Activated T-cell treated with anti-CD3 and anti-CD28 coated beads, Interleukin-2, amount 50 U/mL, for 24 hours (primary cell): ENCODE data around the gene PYGB.
A peak's percentile ranks its signal among the peaks of the same experiment; 100 is the strongest.
"Not testable (repeated sequence)": the region's sequence is repeated elsewhere in the genome, so short reads cannot be mapped to it uniquely, and the experiment has no call there.

Experiments used
- DNase-seq: peaks from one replicate; pipeline ENCODE4 v3.0.0-alpha.2; 2020
- H3K27ac Mint-ChIP-seq: 2 replicates; pipeline ENCODE4 v1.8.0; 2020; ENCODE audit warnings: mild to moderate bottlenecking, mixed read lengths
- H3K27me3 Mint-ChIP-seq: 2 replicates; pipeline ENCODE4 v1.8.0; 2020; ENCODE audit warnings: mixed read lengths
- H3K36me3 Mint-ChIP-seq: 2 replicates; pipeline ENCODE4 v1.8.0; 2020; ENCODE audit warnings: low read depth, mixed read lengths
- H3K4me1 Mint-ChIP-seq: 2 replicates; pipeline ENCODE4 v1.8.0; 2020; ENCODE audit warnings: low read depth, mixed read lengths
- H3K4me3 Mint-ChIP-seq: 2 replicates; pipeline ENCODE4 v1.8.0; 2020; ENCODE audit warnings: mild to moderate bottlenecking, moderate library complexity, mixed read lengths
- H3K9me3 Mint-ChIP-seq: 2 replicates; pipeline ENCODE4 v1.8.0; 2020; ENCODE audit warnings: mixed read lengths

Gene PYGB

DNA sequence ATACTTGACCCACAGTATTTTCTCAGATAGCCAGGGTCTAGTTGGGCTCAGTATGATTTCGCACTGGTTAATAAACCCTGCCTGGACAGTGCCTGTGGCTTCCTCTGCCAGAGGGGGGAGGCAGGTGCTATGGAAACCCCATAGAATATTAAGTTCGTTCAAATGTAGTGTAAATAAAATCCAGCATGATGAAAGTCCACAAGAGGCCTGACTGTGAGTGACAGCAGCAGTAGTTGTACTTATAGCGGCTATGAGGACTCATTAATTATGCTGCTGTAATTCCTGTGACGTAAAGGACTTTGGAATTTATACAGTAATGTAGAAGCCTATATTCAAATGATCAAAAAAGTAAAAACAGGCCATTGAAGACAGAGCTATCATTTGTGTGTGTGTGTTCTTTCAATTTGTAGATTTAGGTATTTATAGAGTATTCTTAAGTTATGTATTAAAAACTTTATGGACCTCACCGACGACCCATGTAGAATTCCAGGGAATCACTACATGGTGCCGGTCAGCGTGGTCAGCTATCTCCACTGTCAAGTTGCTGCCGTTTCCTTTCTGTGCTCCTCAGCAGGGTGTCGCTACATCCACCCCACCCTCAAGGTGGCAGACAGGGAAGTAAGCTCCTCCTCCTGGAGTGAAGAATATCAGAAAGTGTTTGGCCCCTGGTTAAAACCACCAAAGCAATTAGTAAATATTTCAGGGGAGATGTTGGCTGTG lies 10.0 kb downstream of the PYGB start:
- peak; percentile 14 for DNase-seq
- Mint-ChIP-seq H3K4me3 (no peak overlapping the region), H3K4me1 (peaks cover 66% of the 10 kb centered on the region), H3K27me3 (no peaks in the 10 kb centered on the region), H3K27ac (no peak overlapping the region), H3K36me3 (peaks cover 58% of the 10 kb centered on the region), H3K9me3 (peaks cover 2% of the 10 kb centered on the region)

DNA sequence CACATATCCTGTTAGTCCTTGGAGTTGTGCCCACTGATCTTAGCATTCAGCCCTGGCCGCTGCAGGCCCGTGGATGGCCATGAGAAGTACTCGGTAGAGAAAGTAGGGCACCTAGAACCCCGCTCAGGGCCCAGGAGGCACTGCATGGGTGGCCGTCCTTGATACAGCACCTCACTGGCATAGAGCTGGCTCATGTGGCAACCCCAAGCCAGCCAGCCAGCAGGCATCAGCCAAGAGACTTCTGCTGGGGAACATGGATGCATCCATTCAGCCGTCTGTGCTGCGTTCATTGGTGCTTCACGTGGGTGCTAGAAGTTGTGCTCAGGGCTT lies 10.6 kb downstream of the PYGB start:
- H3K27ac Mint-ChIP-seq = peak overlapping the region; percentile 74
- DNase-seq = peak; percentile 29
- H3K4me3 Mint-ChIP-seq = no peak overlapping the region
- H3K27me3 Mint-ChIP-seq = no peaks in the 10 kb centered on the region
- H3K36me3 Mint-ChIP-seq = peaks cover 56% of the 10 kb centered on the region
- peaks cover 2% of the 10 kb centered on the region for H3K9me3 Mint-ChIP-seq
- H3K4me1 Mint-ChIP-seq = peaks cover 62% of the 10 kb centered on the region

DNA sequence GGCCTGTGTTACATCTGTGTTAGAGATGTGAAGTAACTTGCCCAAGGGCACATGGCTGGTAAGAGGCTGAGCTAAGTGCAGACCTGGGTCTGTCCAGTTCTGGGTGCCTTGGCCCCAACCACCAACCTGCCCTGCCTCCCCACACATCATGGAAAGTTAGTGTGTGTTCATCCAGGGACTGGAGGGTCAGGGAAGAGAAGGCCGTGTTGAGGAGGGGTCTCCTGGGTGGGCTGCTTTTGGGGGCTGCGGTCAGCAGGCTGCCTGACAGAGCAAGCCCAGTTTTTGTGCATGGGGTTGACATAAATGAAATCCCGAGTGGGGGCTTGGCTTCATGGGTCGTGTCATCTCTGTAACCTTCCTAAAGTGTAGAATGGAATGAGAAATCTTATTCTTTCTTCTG lies 10.9 kb downstream of the PYGB start:
- Mint-ChIP-seq H3K4me3 (no peak overlapping the region), H3K27me3 (no peaks in the 10 kb centered on the region), H3K9me3 (peaks cover 2% of the 10 kb centered on the region), H3K27ac (peak overlapping the region; percentile 74), H3K4me1 (peaks cover 59% of the 10 kb centered on the region), H3K36me3 (peaks cover 54% of the 10 kb centered on the region)
- DNase-seq = no peak

DNA sequence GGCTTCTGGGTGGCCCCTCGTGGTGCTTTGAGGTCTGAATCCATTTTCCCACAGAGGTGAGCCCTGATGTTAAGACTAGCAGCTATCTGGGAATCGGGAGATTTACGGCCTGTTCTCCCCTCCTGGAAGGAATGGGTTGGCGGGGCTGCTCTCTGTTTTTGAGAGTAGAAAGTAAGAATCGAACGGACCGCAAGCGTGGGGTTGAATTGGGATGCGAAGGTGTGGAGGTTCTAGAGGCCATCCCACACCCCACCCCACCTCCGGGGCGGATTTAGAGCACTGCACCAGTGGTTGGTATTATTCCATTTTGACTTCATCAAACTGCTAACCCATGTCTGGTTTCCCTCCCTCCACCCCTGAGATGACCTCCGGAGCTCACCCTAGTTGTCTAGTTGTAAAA lies 11.5 kb downstream of the PYGB start:
- H3K36me3 Mint-ChIP-seq = peaks cover 54% of the 10 kb centered on the region
- H3K27ac Mint-ChIP-seq = peak overlapping the region; percentile 50
- DNase-seq = peak; percentile 27
- no peak overlapping the region for H3K4me3 Mint-ChIP-seq
- H3K4me1 Mint-ChIP-seq = peaks cover 58% of the 10 kb centered on the region
- no peaks in the 10 kb centered on the region for H3K27me3 Mint-ChIP-seq
- H3K9me3 Mint-ChIP-seq = peaks cover 2% of the 10 kb centered on the region

DNA sequence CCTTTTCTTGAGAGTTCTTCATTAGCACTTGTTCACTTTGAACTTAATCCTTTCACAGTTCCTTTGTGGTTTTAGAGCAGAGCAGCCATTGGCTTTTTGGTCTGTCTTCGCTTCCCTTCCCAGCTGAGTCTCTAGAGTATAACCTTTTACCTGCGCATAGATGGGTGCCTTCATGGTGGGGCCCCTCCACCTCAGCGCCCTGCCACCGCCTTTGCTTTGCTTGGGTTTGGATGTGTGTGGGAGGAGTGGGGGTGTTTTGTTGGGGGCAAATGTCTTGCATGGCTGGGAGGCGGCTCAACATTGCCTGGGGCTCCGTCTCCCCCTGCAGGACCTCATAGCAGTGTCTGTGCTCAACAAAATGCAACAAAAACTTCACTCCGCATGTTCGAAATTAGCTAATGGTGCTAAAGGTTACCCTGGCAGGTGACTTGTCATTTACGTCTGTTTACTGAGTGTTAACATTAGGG lies 11.9 kb downstream of the PYGB start:
- no peak overlapping the region for H3K4me3 Mint-ChIP-seq
- peak; percentile 34 for DNase-seq
- peak overlapping the region; percentile 50 for H3K27ac Mint-ChIP-seq

DNA sequence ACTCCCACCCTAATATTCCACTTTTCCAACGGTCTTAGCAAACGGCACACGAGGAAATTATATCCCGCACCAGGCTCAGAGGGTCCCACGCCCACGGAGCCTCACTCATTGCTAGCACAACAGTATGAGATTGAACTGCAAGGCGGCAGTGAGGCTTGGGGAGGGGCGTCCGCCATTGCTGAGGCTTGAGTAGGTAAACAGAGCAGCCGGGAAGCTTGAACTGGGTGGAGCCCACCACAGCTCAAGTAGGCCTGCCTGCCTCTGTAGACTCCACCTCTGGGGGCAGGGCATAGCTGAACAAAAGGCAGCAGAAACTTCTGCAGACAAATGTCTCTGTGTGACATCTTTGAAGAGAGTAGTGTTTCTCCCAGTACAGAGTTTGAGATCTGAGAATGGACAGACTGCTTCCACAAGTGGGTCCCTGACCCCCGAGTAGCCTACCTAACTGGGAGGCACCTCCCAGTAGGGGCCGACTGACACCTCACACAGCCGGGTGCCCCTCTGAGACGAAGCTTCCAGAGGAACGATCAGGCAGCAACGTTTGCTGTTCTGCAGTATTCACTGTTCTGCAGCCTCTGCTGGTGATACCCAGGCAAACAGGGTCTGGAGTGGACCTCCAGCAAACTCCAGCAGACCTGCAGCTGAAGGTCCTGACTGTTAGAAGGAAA lies 13.0 kb downstream of the PYGB start:
- not testable (repeated sequence) for H3K9me3 Mint-ChIP-seq, H3K4me3 Mint-ChIP-seq, H3K27me3 Mint-ChIP-seq
- peak; percentile 33 for DNase-seq
- Mint-ChIP-seq H3K36me3 (peaks cover 53% of the 10 kb centered on the region), H3K27ac (peak overlapping the region; percentile 40), H3K4me1 (peaks cover 51% of the 10 kb centered on the region)

More for the DNA sequence above, 11.9 kb downstream of the PYGB start:
- peaks cover 55% of the 10 kb centered on the region for H3K36me3 Mint-ChIP-seq
- H3K9me3 Mint-ChIP-seq = peaks cover 2% of the 10 kb centered on the region
- no peaks in the 10 kb centered on the region for H3K27me3 Mint-ChIP-seq
- peaks cover 53% of the 10 kb centered on the region for H3K4me1 Mint-ChIP-seq

DNA sequence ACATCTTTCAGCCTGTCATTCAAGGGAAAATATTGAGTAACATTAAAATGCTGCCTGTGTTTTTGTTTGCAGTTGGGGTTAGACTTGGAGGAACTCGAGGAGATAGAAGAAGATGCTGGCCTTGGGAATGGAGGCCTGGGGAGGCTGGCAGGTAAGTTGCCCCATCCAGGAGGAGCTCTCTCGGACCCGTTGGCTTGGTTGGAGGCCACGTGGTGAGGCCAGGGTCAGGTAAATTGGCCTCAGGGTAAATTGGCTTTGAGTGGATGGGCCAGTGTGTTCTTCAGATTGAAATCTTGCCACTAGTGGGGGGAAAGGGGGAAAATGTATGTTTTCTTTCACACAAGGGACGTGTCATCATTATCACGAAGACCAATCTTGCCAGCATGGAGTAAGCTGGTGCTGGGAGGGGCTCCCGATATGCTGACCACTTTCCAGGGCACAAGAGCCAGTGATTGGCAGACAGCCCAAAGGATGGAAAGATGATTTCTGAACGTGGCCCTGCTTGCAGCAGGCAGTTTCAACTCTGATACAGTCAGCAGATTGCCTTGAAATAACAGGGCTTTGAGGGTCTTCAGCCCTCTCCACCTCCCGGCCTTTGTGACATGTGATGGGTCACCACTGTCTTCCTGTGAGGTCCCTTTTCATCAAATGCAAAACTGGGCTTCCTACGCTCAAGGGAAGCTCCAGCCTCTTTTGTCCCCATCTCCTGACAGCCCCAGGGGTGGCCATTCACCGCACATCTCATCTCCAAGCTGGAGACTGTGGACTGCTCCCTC lies 21.4 kb downstream of the PYGB start:
- H3K36me3 Mint-ChIP-seq = peaks cover 73% of the 10 kb centered on the region
- H3K4me3 Mint-ChIP-seq = no peak overlapping the region

DNA sequence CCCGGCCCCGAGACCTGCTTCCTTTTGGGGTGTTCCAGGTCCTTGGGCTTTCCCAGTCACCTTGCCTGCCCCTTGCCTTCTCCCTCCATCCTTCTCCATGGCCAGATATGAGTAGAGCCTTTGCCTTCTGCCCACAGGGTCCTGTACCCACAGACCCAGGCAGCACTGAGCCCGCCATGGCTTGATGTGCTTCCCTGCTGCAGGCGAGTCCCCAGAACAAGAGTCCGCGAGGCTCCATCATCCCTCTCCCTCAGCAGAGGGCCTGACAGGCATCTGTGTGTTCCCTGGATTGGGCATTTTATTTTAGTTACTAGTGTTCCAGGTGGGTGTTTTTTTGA lies 21.9 kb downstream of the PYGB start:
- H3K36me3 Mint-ChIP-seq = peaks cover 74% of the 10 kb centered on the region
- DNase-seq = no peak
- peaks cover 7% of the 10 kb centered on the region for H3K4me1 Mint-ChIP-seq
- H3K27ac Mint-ChIP-seq = peak overlapping the region; percentile 53
- no peaks in the 10 kb centered on the region for H3K27me3 Mint-ChIP-seq
- no peak overlapping the region for H3K4me3 Mint-ChIP-seq
- H3K9me3 Mint-ChIP-seq = no peaks in the 10 kb centered on the region

More for the DNA sequence above, 21.4 kb downstream of the PYGB start:
- DNase-seq = no peak
- H3K27ac Mint-ChIP-seq = peak overlapping the region; percentile 53
- no peaks in the 10 kb centered on the region for H3K9me3 Mint-ChIP-seq
- H3K27me3 Mint-ChIP-seq = no peaks in the 10 kb centered on the region
- H3K4me1 Mint-ChIP-seq = peaks cover 7% of the 10 kb centered on the region

DNA sequence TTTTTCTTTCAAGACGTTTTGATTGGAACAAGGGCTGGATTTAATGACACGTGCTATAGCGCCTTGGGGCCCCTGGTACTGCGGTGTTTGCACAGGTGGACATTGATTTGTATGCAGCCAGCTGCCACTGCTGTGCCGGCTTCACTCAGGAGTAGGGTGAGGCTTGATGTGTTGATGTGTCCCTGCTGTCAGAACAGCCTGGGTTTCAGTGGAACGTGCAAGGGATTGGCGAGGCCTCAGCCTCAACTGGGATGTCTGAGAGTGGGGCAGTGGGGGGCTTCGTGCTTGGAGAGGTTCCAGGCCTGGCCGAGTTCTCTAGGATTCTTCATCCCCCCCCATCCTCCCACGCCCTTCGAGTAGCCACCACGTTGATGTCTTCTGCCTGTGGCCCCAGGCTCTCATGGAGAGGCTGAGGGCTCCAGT lies 23.0 kb downstream of the PYGB start:
- DNase-seq = no peak
- peaks cover 7% of the 10 kb centered on the region for H3K4me1 Mint-ChIP-seq
- H3K27ac Mint-ChIP-seq = no peak overlapping the region
- H3K27me3 Mint-ChIP-seq = no peaks in the 10 kb centered on the region
- no peak overlapping the region for H3K4me3 Mint-ChIP-seq
- peaks cover 81% of the 10 kb centered on the region for H3K36me3 Mint-ChIP-seq
- H3K9me3 Mint-ChIP-seq = no peaks in the 10 kb centered on the region

DNA sequence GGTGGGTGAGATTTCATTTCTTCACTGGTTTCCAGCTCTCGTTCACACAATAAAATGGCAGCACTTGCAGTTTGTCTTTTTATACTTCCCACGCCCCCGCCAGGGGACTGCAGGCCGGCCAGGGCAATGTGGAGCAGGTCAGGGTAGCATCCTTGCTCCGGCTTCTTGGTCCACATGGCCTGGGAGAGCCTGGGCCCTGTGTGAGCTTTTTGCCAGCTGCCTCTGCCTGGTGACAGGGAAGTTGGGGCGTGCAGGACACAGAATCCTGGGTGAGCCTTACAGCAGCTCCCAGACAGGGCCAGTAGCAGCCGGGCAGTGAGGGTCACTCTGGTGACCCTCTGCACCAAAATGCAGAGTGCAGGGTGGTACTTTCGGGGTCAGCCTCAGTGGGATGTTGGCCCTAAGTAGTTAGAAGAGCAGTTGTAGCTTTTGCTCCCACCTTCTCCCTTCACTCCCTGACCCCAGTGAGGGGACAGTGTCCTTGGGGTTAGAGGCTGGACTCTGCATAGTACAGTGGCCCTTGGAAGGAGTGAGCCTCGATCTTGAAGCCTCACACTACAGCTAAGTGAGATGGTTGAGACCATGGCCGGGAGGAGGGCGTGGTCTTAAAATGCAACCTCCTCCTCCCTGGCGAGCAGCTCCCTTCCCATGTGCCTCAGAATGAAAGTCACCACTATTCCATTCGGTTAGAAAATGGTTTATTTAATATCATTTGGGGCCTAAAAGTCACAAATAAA lies 23.8 kb downstream of the PYGB start:
- H3K4me3 Mint-ChIP-seq = no peak overlapping the region
- H3K4me1 Mint-ChIP-seq = peaks cover 6% of the 10 kb centered on the region
- H3K27me3 Mint-ChIP-seq = no peaks in the 10 kb centered on the region
- peaks cover 83% of the 10 kb centered on the region for H3K36me3 Mint-ChIP-seq
- no peak for DNase-seq
- no peak overlapping the region for H3K27ac Mint-ChIP-seq
- no peaks in the 10 kb centered on the region for H3K9me3 Mint-ChIP-seq

DNA sequence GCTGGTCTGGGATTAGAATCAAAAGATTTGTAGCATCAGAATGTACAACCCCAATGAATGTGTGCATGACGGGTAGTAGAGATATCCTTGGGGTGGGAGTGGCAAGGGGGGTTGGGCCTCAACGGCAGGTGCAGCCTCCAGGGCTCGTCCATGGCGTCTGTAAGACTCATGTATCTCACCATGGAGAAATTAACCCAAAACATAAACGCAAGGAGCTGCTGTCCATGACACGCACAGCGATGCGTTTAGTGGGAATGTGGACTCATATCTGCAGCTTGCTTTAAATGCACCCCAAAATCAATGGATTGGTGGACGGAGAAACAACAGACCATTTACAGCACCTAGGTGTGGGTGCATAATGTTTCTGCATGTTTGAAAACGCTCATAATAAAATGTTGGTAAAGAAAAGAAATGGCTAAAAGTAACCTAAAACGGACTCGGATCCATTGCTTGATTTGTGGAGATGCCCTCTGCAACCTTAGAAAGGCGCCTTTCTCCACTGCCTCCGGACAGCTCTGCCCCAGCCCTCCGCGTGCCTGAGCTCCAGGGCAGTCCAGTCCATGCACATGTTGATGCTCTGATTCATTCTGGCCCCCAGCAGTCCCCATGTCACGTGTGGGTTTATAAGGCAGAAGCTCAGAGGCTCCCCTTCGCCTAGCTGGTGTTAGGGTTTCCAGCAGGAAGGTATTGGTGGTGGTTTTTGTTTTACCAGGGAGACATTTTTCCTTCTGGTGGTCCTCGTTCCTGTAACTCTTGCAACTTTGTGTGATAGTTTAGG lies 24.5 kb downstream of the PYGB start:
- H3K4me3 Mint-ChIP-seq = no peak overlapping the region
- peaks cover 85% of the 10 kb centered on the region for H3K36me3 Mint-ChIP-seq
- no peaks in the 10 kb centered on the region for H3K27me3 Mint-ChIP-seq
- no peaks in the 10 kb centered on the region for H3K9me3 Mint-ChIP-seq
- H3K4me1 Mint-ChIP-seq = no peaks in the 10 kb centered on the region
- no peak for DNase-seq
- no peak overlapping the region for H3K27ac Mint-ChIP-seq

DNA sequence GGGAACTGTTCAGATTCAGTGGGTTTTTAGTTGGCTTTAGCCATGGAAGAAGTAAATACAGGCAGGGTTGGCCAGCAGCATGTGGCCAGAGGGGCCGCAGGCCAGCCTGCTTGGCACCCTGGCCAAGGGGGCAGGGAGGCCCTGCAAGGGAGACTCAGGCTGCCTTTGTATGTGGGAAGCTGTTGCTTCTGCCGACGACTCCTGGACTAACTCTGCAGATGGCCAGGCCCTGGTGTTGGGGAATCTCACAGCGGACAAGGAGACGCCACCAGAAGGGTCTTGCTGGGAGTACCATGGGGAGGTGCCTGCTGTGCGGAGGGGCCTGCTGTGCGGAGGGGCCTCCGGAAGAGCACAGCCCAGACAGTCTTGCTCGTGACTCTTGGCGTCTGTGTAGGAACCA lies 25.2 kb downstream of the PYGB start:
- H3K36me3 Mint-ChIP-seq = peaks cover 91% of the 10 kb centered on the region

DNA sequence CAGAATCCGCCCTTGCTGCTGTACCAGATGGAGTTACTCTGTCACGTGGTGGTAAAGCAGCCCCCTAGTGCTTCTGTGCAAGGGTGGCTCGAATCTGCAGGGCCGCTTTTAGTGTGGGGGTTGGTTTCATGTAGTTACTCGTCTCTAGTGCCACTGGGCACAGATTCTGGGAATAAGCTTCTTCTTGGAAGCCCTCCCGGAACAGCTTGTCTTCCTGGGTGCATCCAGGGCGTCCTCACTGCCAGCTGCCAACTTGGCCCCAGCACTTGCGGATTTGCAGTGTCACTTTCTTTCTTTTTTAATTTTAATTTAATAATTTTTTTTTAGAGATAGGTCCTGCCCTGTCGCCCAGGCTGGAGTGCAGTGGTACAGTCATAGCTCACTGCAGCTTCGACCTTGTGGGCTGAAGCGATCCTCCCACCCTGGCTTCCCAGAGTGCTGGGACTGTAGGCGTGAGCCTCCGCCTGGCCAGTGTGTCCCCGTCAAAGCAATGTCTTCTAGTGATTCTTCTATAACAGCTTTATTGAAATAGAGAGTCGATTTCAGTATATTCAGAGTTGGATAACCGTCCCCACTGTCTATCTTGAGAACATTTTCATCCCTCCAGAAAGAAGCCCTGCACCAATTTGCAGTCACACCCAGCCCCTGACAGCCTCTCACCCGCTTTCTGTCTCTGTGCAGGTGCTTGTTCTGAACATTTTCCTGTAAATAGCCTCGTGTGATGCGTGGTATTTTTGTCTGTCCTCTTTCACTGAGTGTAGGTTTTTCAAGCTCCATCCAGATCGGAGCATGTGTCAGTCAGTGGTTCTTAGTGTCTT lies 25.9 kb downstream of the PYGB start:
- no peaks in the 10 kb centered on the region for H3K9me3 Mint-ChIP-seq

More for the DNA sequence above, 25.2 kb downstream of the PYGB start:
- Mint-ChIP-seq H3K9me3 (no peaks in the 10 kb centered on the region), H3K4me3 (no peak overlapping the region), H3K4me1 (no peaks in the 10 kb centered on the region), H3K27me3 (no peaks in the 10 kb centered on the region), H3K27ac (no peak overlapping the region)
- no peak for DNase-seq

More for the DNA sequence above, 25.9 kb downstream of the PYGB start:
- no peak overlapping the region for H3K4me3 Mint-ChIP-seq
- no peaks in the 10 kb centered on the region for H3K27me3 Mint-ChIP-seq
- H3K36me3 Mint-ChIP-seq = peaks cover 94% of the 10 kb centered on the region
- DNase-seq = no peak
- H3K27ac Mint-ChIP-seq = no peak overlapping the region
- H3K4me1 Mint-ChIP-seq = no peaks in the 10 kb centered on the region
